Measurements from ENCODE around the gene MFN2. TPM values are rescaled to one million over a fixed set of nuclear protein-coding genes. Genes with fewer than 3 reads are reported as not detected.

MFN2 gene
- total RNA-seq, 1 experiment from 2014 or later: 72.6 TPM

GRCh38 chr1:11942280-11942679 lies 38.0 kb upstream of the MFN2 start:
- TF ChIP-seq CTCF (conservative IDR thresholded peaks at IDR 0.05): no peak
- no peak for TF ChIP-seq EZH2 (IDR thresholded peaks at IDR 0.05; ENCODE audit: low read depth)
- intact Hi-C loops (cut with micrococcal nuclease; ENCODE audit: unreplicated experiment): no loop called here
- Histone ChIP-seq H3K36me3 (ENCODE audit: low read depth) (no peaks in the 10 kb centered on the region), H4K20me1 (ENCODE audit: insufficient read depth) (no peaks in the 10 kb centered on the region), H3F3A (ENCODE audit: insufficient read depth, low read depth) (no peaks in the 10 kb centered on the region), H3K27ac (no peak overlapping the region), H3K4me1 (replicated peaks; ENCODE audit: insufficient read depth) (no peaks in the 10 kb centered on the region), H3K4me3 (no peak overlapping the region), H2AFZ (no peak overlapping the region), H3K4me2 (no peak overlapping the region), H3K9me3 (ENCODE audit: insufficient read depth, low read depth) (no peaks in the 10 kb centered on the region), H3K27me3 (ENCODE audit: insufficient read depth, low read depth) (no peaks in the 10 kb centered on the region), H3K9me2 (ENCODE audit: insufficient read depth) (no peaks in the 10 kb centered on the region), H3K79me2 (ENCODE audit: low read depth) (no peaks in the 10 kb centered on the region)
- POLR2A ChIA-PET (ENCODE audit: unreplicated experiment): no interaction called here
- no TSS peak for BruUV-seq (replicated peaks)
- CTCF ChIA-PET: no interaction called here
- no peak for DNase-seq

DNA sequence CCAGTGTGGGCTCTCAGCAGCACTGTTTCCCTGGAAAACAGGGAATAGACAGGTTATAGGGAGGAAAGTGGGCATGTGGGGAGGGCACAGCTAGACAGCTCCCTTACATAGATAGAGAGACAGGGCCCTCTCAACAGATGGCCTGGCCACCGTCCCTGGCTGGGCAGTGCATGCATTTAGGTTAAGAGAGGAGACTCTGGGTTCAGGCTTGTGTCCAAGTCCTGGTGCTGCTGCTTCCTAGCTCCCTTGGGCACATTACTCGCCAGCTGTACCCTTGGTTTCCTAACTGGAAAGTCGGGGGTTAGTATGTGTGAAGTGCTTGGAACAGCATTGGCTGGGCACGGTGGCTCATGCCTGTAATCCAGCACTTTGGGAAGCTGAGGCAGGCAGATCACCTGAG lies 36.6 kb upstream of the MFN2 start:
- TF ChIP-seq EZH2 (IDR thresholded peaks at IDR 0.05; ENCODE audit: low read depth) (no peak), CTCF (conservative IDR thresholded peaks at IDR 0.05) (no peak)
- no peaks in the 10 kb centered on the region for H3K4me1 ChIP-seq (replicated peaks; ENCODE audit: insufficient read depth)

GRCh38 chr1:11944358-11944931 lies 35.8 kb upstream of the MFN2 start:
- intact Hi-C loops (cut with micrococcal nuclease; ENCODE audit: unreplicated experiment): no loop called here
- CTCF ChIA-PET: no interaction called here
- no peaks in the 10 kb centered on the region for H3K79me2 ChIP-seq (ENCODE audit: low read depth)
- no peaks in the 10 kb centered on the region for H3K9me3 ChIP-seq (ENCODE audit: insufficient read depth, low read depth)
- TF ChIP-seq EZH2 (IDR thresholded peaks at IDR 0.05; ENCODE audit: low read depth): no peak
- no peak for TF ChIP-seq CTCF (conservative IDR thresholded peaks at IDR 0.05)
- H3K4me3 ChIP-seq: no peak overlapping the region
- no peak overlapping the region for H2AFZ ChIP-seq
- no peak for DNase-seq
- no peak overlapping the region for H3K4me2 ChIP-seq
- no peak overlapping the region for H3K27ac ChIP-seq
- no peaks in the 10 kb centered on the region for H3K9me2 ChIP-seq (ENCODE audit: insufficient read depth)
- no peaks in the 10 kb centered on the region for H3K36me3 ChIP-seq (ENCODE audit: low read depth)
- BruUV-seq (replicated peaks): no TSS peak
- no peaks in the 10 kb centered on the region for H3F3A ChIP-seq (ENCODE audit: insufficient read depth, low read depth)
- no peaks in the 10 kb centered on the region for H3K27me3 ChIP-seq (ENCODE audit: insufficient read depth, low read depth)
- POLR2A ChIA-PET (ENCODE audit: unreplicated experiment): interaction anchor here (0.5 kb wide), 1 partner anchor 10 kb away, joined by 3 read pairs; the partner anchor contains the start of gene PLOD1
- H3K4me1 ChIP-seq (replicated peaks; ENCODE audit: insufficient read depth): no peaks in the 10 kb centered on the region
- H4K20me1 ChIP-seq (ENCODE audit: insufficient read depth): no peaks in the 10 kb centered on the region

More for the DNA sequence above, 36.6 kb upstream of the MFN2 start:
- ChIA-PET CTCF (no interaction called here), POLR2A (ENCODE audit: unreplicated experiment) (no interaction called here)
- Histone ChIP-seq H3K4me3 (no peak overlapping the region), H4K20me1 (ENCODE audit: insufficient read depth) (no peaks in the 10 kb centered on the region), H3K27me3 (ENCODE audit: insufficient read depth, low read depth) (no peaks in the 10 kb centered on the region), H3K4me2 (no peak overlapping the region), H3K36me3 (ENCODE audit: low read depth) (no peaks in the 10 kb centered on the region), H3K9me2 (ENCODE audit: insufficient read depth) (no peaks in the 10 kb centered on the region), H2AFZ (no peak overlapping the region), H3K9me3 (ENCODE audit: insufficient read depth, low read depth) (no peaks in the 10 kb centered on the region), H3K79me2 (ENCODE audit: low read depth) (no peaks in the 10 kb centered on the region), H3K27ac (no peak overlapping the region), H3F3A (ENCODE audit: insufficient read depth, low read depth) (no peaks in the 10 kb centered on the region)
- intact Hi-C loops (cut with micrococcal nuclease; ENCODE audit: unreplicated experiment): no loop called here
- no peak for DNase-seq
- no TSS peak for BruUV-seq (replicated peaks)
